HCT116 (cell line): Measurements from ENCODE around the gene ZNF18. TPM values are rescaled to one million over a fixed set of nuclear protein-coding genes. Genes with fewer than 3 reads are reported as not detected.

Experiments used
- ATAC-seq: fragments of 200-7000 bp; cut with Tn5 transposase; 2 replicates; pipeline ENCODE4 v1.9.1; 2020; ENCODE audit warnings: mild to moderate bottlenecking, moderate library complexity
- BruUV-seq: library from RNA; stranded (reverse); fragments of 400-500 nt; replicated peaks from 2 replicates; lab custom pipeline; 2021; lab: Mats Ljungman, UMichigan
- CTCF ChIA-PET: fragments of 300-600 bp; sonication (Branson Sonifier 250); formaldehyde crosslinking; loops from one replicate; lab custom pipeline; 2021; ENCODE audit warnings: antibody characterized with exemption; lab: Charles Lee
- POLR2A ChIA-PET: fragments of 300-600, 350-600 bp; sonication (Branson Sonifier 250); formaldehyde crosslinking; loops from one replicate; lab custom pipeline; 2021; ENCODE audit warnings: antibody characterized with exemption; lab: Charles Lee
- RAD21 ChIA-PET, 2 experiments: fragments of 300-600 bp; sonication (Branson Sonifier 250); formaldehyde crosslinking; loops; one replicate each; lab custom pipeline; 2023; ENCODE audit warnings: low total read pairs in 2 of 2; ENCODE audit not compliant: uncharacterized antibody in 2 of 2, unreplicated experiment in 2 of 2, low non-redundant PET in 1 of 2; lab: Charles Lee
- DNase-seq: peaks from one replicate; pipeline ENCODE4 v3.0.0-alpha.2; 2010; ENCODE audit warnings: low read depth, low spot score
- H2AFZ ChIP-seq: fragments of 200-600 bp; shearing (Covaris generic), sonication (generic); 2 replicates; pipeline ENCODE4 v1.6.1; 2017; ENCODE audit warnings: low read depth, mixed run types, mixed read lengths, antibody characterized with exemption, low read length; ENCODE audit not compliant: poor library complexity, severe bottlenecking
- H3K27ac ChIP-seq: 2 replicates; pipeline ENCODE4 v1.5.1; 2012; ENCODE audit warnings: low read depth, low read length
- H3K27me3 ChIP-seq: fragments of 200-600 bp; sonication (generic); 2 replicates; pipeline ENCODE4 v1.6.1; 2016; ENCODE audit warnings: mixed run types, low read length, mixed read lengths; ENCODE audit not compliant: insufficient read depth
- H3K36me3 ChIP-seq, 2 experiments: fragments of 200-500 bp in 1 of 2; fragments of 200-600 bp in 1 of 2; sonication (Bioruptor generic) in 1 of 2; sonication (generic) in 1 of 2; 2 replicates each; pipeline versions ENCODE4 v1.5.1 to v1.6.1; 2014 to 2016; ENCODE audit warnings: low read length in 2 of 2, inconsistent platforms in 1 of 2, mixed read lengths in 1 of 2, mixed run types in 1 of 2; ENCODE audit not compliant: insufficient read depth in 2 of 2, control insufficient read depth in 1 of 2
- H3K4me1 ChIP-seq, 2 experiments: fragments of 200-600 bp in 1 of 2; sonication (generic) in 1 of 2; 2 replicates each; pipeline versions ENCODE4 v1.5.1 to v1.6.1; 2012 to 2017; ENCODE audit warnings: low read length in 2 of 2, inconsistent platforms in 1 of 2, mild to moderate bottlenecking in 1 of 2, mixed read lengths in 1 of 2, mixed run types in 1 of 2, moderate library complexity in 1 of 2; ENCODE audit not compliant: insufficient read depth in 2 of 2, control insufficient read depth in 1 of 2
- H3K4me2 ChIP-seq: fragments of 200-600 bp; sonication (generic); 2 replicates; pipeline ENCODE4 v1.6.1; 2017; ENCODE audit warnings: mixed run types, low read length, mixed read lengths
- H3K4me3 ChIP-seq, 2 experiments: fragments of 200-600 bp in 1 of 2; sonication (generic) in 1 of 2; replicated peaks in 1 of 2; 2 replicates each; pipeline ENCODE4 v1.5.1; 2011 to 2016; ENCODE audit warnings: low read length in 2 of 2, control low read depth in 1 of 2, low read depth in 1 of 2, mild to moderate bottlenecking in 1 of 2, mixed read lengths in 1 of 2, mixed run types in 1 of 2
- H3K79me2 ChIP-seq: fragments of 200-600 bp; sonication (generic); 2 replicates; pipeline ENCODE4 v1.6.1; 2017; ENCODE audit warnings: mild to moderate bottlenecking, mixed run types, low read length, moderate library complexity, mixed read lengths; ENCODE audit not compliant: insufficient read depth
- H3K9ac ChIP-seq: fragments of 200-600 bp; sonication (generic); 2 replicates; pipeline ENCODE4 v1.6.1; 2016; ENCODE audit warnings: low read length, mixed read lengths
- H3K9me2 ChIP-seq: fragments of 200-600 bp; sonication (generic), shearing (Covaris generic); 2 replicates; pipeline ENCODE4 v1.6.1; 2017; ENCODE audit warnings: mixed run types, mild to moderate bottlenecking, moderate library complexity; ENCODE audit not compliant: insufficient read depth
- H3K9me3 ChIP-seq, 2 experiments: fragments of 200-500 bp in 1 of 2; fragments of 200-600 bp in 1 of 2; sonication (Bioruptor generic) in 1 of 2; sonication (generic) in 1 of 2; 2 replicates each; pipeline ENCODE4 v1.6.1; 2014 to 2017; ENCODE audit warnings: low read length in 2 of 2, mixed read lengths in 2 of 2, inconsistent platforms in 1 of 2, low read depth in 1 of 2, mild to moderate bottlenecking in 1 of 2, mixed run types in 1 of 2, moderate library complexity in 1 of 2; ENCODE audit not compliant: control insufficient read depth in 1 of 2, insufficient read depth in 1 of 2
- H4K20me1 ChIP-seq: fragments of 200-600 bp; sonication (generic), shearing (Covaris generic); 2 replicates; pipeline ENCODE4 v1.6.1; 2017; ENCODE audit warnings: mixed run types, mild to moderate bottlenecking, moderate library complexity; ENCODE audit not compliant: insufficient read depth
- CBX3 ChIP-seq: IDR thresholded peaks from 2 replicates; pipeline ENCODE4 v1.6.1; 2012; ENCODE audit warnings: low read depth
- EGR1 ChIP-seq: IDR thresholded peaks from 2 replicates; pipeline ENCODE4 v1.6.1; 2012; ENCODE audit warnings: low read depth
- FOSL1 ChIP-seq: IDR thresholded peaks from 2 replicates; pipeline ENCODE4 v1.6.1; 2012; ENCODE audit warnings: low read depth
- POLR2A ChIP-seq: IDR thresholded peaks from 2 replicates; pipeline ENCODE4 v1.7.0; 2011; ENCODE audit warnings: borderline replicate concordance; ENCODE audit not compliant: insufficient read depth, insufficient read length; ENCODE audit errors: extremely low read depth
- RAD21 ChIP-seq: IDR thresholded peaks from 2 replicates; pipeline ENCODE4 v1.6.1; 2012; ENCODE audit warnings: low read depth, mild to moderate bottlenecking
- SIN3A ChIP-seq: IDR thresholded peaks from 2 replicates; pipeline ENCODE4 v1.6.1; 2012; ENCODE audit warnings: low read depth
- SP1 ChIP-seq: IDR thresholded peaks from 2 replicates; pipeline ENCODE4 v1.6.1; 2012; ENCODE audit warnings: low read depth
- SRF ChIP-seq: IDR thresholded peaks from 2 replicates; pipeline ENCODE4 v1.6.1; 2012; ENCODE audit warnings: low read depth
- TCF7L2 ChIP-seq: IDR thresholded peaks from 2 replicates; pipeline ENCODE4 v1.7.0; 2011; ENCODE audit warnings: borderline replicate concordance, inconsistent platforms; ENCODE audit not compliant: insufficient read depth, insufficient read length; ENCODE audit errors: extremely low read depth
- YY1 ChIP-seq: IDR thresholded peaks from 2 replicates; pipeline ENCODE4 v1.6.1; 2011; ENCODE audit warnings: low read length, low read depth, moderate library complexity, mild to moderate bottlenecking; ENCODE audit not compliant: insufficient replicate concordance; ENCODE audit errors: extremely low read depth
- ZFX ChIP-seq: fragments of 450-650 bp; IDR thresholded peaks from 2 replicates; pipeline ENCODE4 v1.6.1; 2017
- ZNF274 ChIP-seq: fragments of 200-500 bp; sonication (Bioruptor generic); IDR thresholded peaks from 2 replicates; pipeline ENCODE4 v1.6.1; 2014; ENCODE audit warnings: mild to moderate bottlenecking, low read depth, low read length, inconsistent platforms
- intact Hi-C: fragments of 100-400 bp; cut with micrococcal nuclease; formaldehyde crosslinking; loops from 2 replicates; pipeline ENCODE4 v1.10.0; 2022
- total RNA-seq: library from RNA; stranded (reverse); gene quantifications from one replicate; pipeline ENCODE4 v1.2.1, GENCODE V29; 2021; ENCODE audit not compliant: unreplicated experiment
- TF ChIP-seq, protein P1 (sequence below): IDR thresholded peaks from 2 replicates; pipeline ENCODE4 v1.6.1; 2012
- TF ChIP-seq, protein P2 (sequence below): IDR thresholded peaks from 2 replicates; pipeline ENCODE4 v1.6.1; 2012
- TF ChIP-seq, protein P3 (sequence below), 3 experiments: fragments of 200-600 bp in 1 of 3; sonication (generic) in 1 of 3; IDR thresholded peaks in 2 of 3; conservative IDR thresholded peaks in 1 of 3; 2 replicates each; pipeline ENCODE4 v1.5.1; 2012 to 2017; ENCODE audit warnings: low read depth in 2 of 3, low read length in 2 of 3, antibody characterized with exemption in 1 of 3, borderline replicate concordance in 1 of 3, control low read depth in 1 of 3, mild to moderate bottlenecking in 1 of 3, mixed read lengths in 1 of 3, mixed run types in 1 of 3, moderate library complexity in 1 of 3; ENCODE audit not compliant: insufficient read depth in 1 of 3
- TF ChIP-seq, protein P4 (sequence below): IDR thresholded peaks from 2 replicates; pipeline ENCODE4 v1.6.1; 2012; ENCODE audit warnings: low read depth
- TF ChIP-seq, protein P5 (sequence below): IDR thresholded peaks from 2 replicates; pipeline ENCODE4 v1.6.1; 2011; ENCODE audit warnings: mild to moderate bottlenecking, low read length, moderate library complexity; ENCODE audit not compliant: insufficient replicate concordance; ENCODE audit errors: extremely low read depth

ZNF18 gene
- total RNA-seq, 1 experiment from 2014 or later = 6.2 TPM

DNA sequence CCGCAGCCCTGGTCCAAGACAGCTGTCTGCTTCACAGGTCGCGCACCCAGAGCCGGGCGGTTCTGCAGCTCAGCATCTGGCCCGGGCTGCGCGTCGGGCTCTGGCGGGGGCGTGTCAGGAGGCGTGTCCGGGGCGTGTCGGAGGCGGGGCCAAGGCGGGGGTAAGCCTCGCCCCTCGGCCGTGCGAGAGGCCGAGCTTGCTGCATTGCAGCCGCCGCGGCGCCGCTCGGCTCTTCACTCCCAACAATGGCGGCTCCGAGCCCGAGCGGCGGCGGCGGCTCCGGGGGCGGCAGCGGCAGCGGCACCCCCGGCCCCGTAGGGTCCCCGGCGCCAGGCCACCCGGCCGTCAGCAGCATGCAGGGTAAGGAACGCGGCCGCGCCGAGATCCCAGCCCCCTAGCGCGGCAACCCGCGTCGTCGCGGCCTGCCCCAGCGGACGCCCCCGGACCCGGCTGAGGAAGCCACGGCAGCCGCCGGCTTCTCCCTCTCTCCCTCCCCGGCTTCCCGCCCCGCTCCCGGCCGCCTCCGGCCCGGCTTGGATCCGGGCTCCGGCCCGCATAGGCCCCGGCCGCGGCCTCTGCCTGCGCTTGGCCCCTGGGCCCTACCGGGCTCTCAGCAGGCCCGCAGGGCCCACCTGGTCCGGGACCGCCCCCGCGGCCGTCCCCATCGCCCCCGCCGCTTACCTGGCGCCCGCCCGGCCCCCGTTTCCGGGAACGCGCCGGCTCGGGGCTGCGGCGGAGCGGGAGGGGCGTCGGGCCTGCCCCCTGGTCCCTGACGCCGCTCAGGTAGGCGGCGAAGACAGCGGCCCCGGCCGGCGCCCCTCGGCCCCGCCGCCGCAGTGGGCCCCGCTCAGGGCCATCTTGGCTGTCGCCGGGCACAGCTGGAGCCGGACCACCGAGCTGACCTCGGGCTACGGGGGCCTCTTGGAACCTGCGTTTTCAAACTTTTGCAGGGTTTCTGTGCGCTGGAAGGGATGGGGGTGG lies 23.7 kb upstream of the ZNF18 start, which contains the start of gene MAP2K4:
Gene MAP2K4 (plus strand): TSS at position 236 of the 981 bp plus-strand sequence. CDS start 10 bp downstream, at position 246.
- RAD21 ChIA-PET = no interaction called here
- intact Hi-C loops = loop anchor here (2.0 kb wide), 1 partner anchor 24 kb away; the partner anchor contains the start of gene ZNF18
- no TSS peak for BruUV-seq
- no peaks in the 10 kb centered on the region for H3K9me3 ChIP-seq
- no peaks in the 10 kb centered on the region for H3K36me3 ChIP-seq
- no peaks in the 10 kb centered on the region for H3K9me2 ChIP-seq
- peaks cover 5% of the 10 kb centered on the region; the same call in 1 of the 2 replicates for H4K20me1 ChIP-seq
- H3K27ac ChIP-seq = peak within 1 kb of the TSS; percentile 84
- peak within 1 kb of the TSS; percentile 92 for H2AFZ ChIP-seq
- ATAC-seq = peak; percentile 92
- no peaks in the 10 kb centered on the region for H3K27me3 ChIP-seq
- peak within 1 kb of the TSS; percentile 65 to 76 for H3K4me3 ChIP-seq
- H3K9ac ChIP-seq = peak within 1 kb of the TSS; percentile 79
- H3K4me2 ChIP-seq = peak within 1 kb of the TSS; percentile 90
- peak; percentile 61 for DNase-seq
- H3K4me1 ChIP-seq = peaks cover 33 to 46% of the 10 kb centered on the region in 2 experiments
- POLR2A ChIA-PET = interaction anchor here (0.7 to 1.6 kb wide), 4 partner anchors 14 to 24 kb away, joined by 4 to 19 read pairs (median 7); partner anchors contain the start of gene ZNF18
- CTCF ChIA-PET = interaction anchor here (0.6 kb wide), 1 partner anchor 42 kb away, joined by 6 read pairs; no protein-coding TSS in a partner anchor
- peaks cover 48% of the 10 kb centered on the region for H3K79me2 ChIP-seq
- TF ChIP-seq, protein P1, sequence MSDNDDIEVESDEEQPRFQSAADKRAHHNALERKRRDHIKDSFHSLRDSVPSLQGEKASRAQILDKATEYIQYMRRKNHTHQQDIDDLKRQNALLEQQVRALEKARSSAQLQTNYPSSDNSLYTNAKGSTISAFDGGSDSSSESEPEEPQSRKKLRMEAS = no peak
- TF ChIP-seq ZNF274 (no peak), TCF7L2 (no peak), SRF (no peak), ZFX (peak; percentile 100), POLR2A (peak; percentile 90), SIN3A (peak; percentile 12; the same call in 1 of the 2 replicates), YY1 (peak; percentile 89), EGR1 (peak; percentile 62), FOSL1 (no peak), CBX3 (no peak), RAD21 (no peak), SP1 (peak; percentile 45)
- TF ChIP-seq, protein P2, sequence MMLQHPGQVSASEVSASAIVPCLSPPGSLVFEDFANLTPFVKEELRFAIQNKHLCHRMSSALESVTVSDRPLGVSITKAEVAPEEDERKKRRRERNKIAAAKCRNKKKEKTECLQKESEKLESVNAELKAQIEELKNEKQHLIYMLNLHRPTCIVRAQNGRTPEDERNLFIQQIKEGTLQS = no peak
- TF ChIP-seq, protein P3, sequence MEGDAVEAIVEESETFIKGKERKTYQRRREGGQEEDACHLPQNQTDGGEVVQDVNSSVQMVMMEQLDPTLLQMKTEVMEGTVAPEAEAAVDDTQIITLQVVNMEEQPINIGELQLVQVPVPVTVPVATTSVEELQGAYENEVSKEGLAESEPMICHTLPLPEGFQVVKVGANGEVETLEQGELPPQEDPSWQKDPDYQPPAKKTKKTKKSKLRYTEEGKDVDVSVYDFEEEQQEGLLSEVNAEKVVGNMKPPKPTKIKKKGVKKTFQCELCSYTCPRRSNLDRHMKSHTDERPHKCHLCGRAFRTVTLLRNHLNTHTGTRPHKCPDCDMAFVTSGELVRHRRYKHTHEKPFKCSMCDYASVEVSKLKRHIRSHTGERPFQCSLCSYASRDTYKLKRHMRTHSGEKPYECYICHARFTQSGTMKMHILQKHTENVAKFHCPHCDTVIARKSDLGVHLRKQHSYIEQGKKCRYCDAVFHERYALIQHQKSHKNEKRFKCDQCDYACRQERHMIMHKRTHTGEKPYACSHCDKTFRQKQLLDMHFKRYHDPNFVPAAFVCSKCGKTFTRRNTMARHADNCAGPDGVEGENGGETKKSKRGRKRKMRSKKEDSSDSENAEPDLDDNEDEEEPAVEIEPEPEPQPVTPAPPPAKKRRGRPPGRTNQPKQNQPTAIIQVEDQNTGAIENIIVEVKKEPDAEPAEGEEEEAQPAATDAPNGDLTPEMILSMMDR (IDR thresholded peaks at IDR 0.05 in 2 of 3, conservative IDR thresholded peaks at IDR 0.05 in 1 of 3; ENCODE audit: borderline replicate concordance in 1 of 3, insufficient read depth in 1 of 3, low read depth in 2 of 3, low read length in 2 of 3) = no peak
- TF ChIP-seq, protein P4, sequence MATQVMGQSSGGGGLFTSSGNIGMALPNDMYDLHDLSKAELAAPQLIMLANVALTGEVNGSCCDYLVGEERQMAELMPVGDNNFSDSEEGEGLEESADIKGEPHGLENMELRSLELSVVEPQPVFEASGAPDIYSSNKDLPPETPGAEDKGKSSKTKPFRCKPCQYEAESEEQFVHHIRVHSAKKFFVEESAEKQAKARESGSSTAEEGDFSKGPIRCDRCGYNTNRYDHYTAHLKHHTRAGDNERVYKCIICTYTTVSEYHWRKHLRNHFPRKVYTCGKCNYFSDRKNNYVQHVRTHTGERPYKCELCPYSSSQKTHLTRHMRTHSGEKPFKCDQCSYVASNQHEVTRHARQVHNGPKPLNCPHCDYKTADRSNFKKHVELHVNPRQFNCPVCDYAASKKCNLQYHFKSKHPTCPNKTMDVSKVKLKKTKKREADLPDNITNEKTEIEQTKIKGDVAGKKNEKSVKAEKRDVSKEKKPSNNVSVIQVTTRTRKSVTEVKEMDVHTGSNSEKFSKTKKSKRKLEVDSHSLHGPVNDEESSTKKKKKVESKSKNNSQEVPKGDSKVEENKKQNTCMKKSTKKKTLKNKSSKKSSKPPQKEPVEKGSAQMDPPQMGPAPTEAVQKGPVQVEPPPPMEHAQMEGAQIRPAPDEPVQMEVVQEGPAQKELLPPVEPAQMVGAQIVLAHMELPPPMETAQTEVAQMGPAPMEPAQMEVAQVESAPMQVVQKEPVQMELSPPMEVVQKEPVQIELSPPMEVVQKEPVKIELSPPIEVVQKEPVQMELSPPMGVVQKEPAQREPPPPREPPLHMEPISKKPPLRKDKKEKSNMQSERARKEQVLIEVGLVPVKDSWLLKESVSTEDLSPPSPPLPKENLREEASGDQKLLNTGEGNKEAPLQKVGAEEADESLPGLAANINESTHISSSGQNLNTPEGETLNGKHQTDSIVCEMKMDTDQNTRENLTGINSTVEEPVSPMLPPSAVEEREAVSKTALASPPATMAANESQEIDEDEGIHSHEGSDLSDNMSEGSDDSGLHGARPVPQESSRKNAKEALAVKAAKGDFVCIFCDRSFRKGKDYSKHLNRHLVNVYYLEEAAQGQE = no peak
- TF ChIP-seq, protein P5, sequence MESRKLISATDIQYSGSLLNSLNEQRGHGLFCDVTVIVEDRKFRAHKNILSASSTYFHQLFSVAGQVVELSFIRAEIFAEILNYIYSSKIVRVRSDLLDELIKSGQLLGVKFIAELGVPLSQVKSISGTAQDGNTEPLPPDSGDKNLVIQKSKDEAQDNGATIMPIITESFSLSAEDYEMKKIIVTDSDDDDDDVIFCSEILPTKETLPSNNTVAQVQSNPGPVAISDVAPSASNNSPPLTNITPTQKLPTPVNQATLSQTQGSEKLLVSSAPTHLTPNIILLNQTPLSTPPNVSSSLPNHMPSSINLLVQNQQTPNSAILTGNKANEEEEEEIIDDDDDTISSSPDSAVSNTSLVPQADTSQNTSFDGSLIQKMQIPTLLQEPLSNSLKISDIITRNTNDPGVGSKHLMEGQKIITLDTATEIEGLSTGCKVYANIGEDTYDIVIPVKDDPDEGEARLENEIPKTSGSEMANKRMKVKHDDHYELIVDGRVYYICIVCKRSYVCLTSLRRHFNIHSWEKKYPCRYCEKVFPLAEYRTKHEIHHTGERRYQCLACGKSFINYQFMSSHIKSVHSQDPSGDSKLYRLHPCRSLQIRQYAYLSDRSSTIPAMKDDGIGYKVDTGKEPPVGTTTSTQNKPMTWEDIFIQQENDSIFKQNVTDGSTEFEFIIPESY = no peak
